GM19438 (cell line): ENCODE data around the gene PKD2L2.
A peak's percentile ranks its signal among the peaks of the same experiment; 100 is the strongest.
"Not testable (repeated sequence)": the region's sequence is repeated elsewhere in the genome, so short reads cannot be mapped to it uniquely, and the experiment has no call there.

Experiments
- ATAC-seq: cut with Tn5 transposase; IDR thresholded peaks from one replicate; pipeline ENCODE4 v1.9.1; 2021; ENCODE audit warnings: low read depth; ENCODE audit not compliant: unreplicated experiment

PKD2L2 gene

GRCh38 chr5:137888863-137889759 lies at the start of gene PKD2L2:
Gene PKD2L2 (plus strand): TSS chr5:137889457. CDS start chr5:137889492, 35 bp downstream.
- peak; percentile 92 for ATAC-seq

GRCh38 chr5:137842296-137842695 lies 47.0 kb upstream of the PKD2L2 start:
- ATAC-seq = no peak

- ATAC-seq = no peak
Observed at GRCh38 chr5:137843676-137844299, 45.5 kb upstream of the PKD2L2 start.

- ATAC-seq = no peak
Observed at GRCh38 chr5:137845472-137845871, 43.8 kb upstream of the PKD2L2 start.

- no peak for ATAC-seq
Observed at GRCh38 chr5:137847687-137848086, 41.6 kb upstream of the PKD2L2 start.

GRCh38 chr5:137853165-137853564 lies 36.1 kb upstream of the PKD2L2 start:
- ATAC-seq = not testable (repeated sequence)

- ATAC-seq = peak; percentile 61
Observed at GRCh38 chr5:137856201-137856600, 33.1 kb upstream of the PKD2L2 start.

GRCh38 chr5:137856916-137857862 lies 32.1 kb upstream of the PKD2L2 start:
- peak; percentile 46 for ATAC-seq

GRCh38 chr5:137858223-137858916 lies 30.9 kb upstream of the PKD2L2 start:
- ATAC-seq = peak; percentile 57

GRCh38 chr5:137858954-137859353 lies 30.3 kb upstream of the PKD2L2 start:
- no peak for ATAC-seq

- no peak for ATAC-seq
Observed at GRCh38 chr5:137862251-137862650, 27.0 kb upstream of the PKD2L2 start.

- ATAC-seq = not testable (repeated sequence)
Observed at GRCh38 chr5:137863653-137864052, 25.6 kb upstream of the PKD2L2 start.

- ATAC-seq = no peak
Observed at GRCh38 chr5:137866541-137867388, 22.5 kb upstream of the PKD2L2 start.

GRCh38 chr5:137867664-137868063 lies 21.6 kb upstream of the PKD2L2 start, which contains the start of gene MYOT:
Gene MYOT (plus strand): TSS chr5:137867860. CDS start chr5:137870652, 2,792 bp downstream.
- ATAC-seq = no peak

- no peak for ATAC-seq
Observed at GRCh38 chr5:137870647-137871339, 18.5 kb upstream of the PKD2L2 start.

- ATAC-seq = no peak
Observed at GRCh38 chr5:137871571-137871970, 17.7 kb upstream of the PKD2L2 start.

- ATAC-seq = no peak
Observed at GRCh38 chr5:137872466-137872865, 16.8 kb upstream of the PKD2L2 start.

GRCh38 chr5:137876101-137876500 lies 13.2 kb upstream of the PKD2L2 start:
- no peak for ATAC-seq
